T follicular helper cell (primary cell): ENCODE measurements around the gene SINHCAF.

Experiments used
- DNase-seq: peaks from one replicate; pipeline ENCODE4 v3.0.0-alpha.2; 2020; ENCODE audit warnings: low read depth

Gene SINHCAF

GRCh38 chr12:31233061-31233730 is 92.8 kb downstream of the SINHCAF start:
- DNase-seq: no peak

- no peak for DNase-seq
Measured at GRCh38 chr12:31232361-31232965, 93.5 kb downstream of the SINHCAF start.

- DNase-seq: no peak
Measured at GRCh38 chr12:31231611-31232360, 94.2 kb downstream of the SINHCAF start.
